Keratinocyte (primary cell): Measurements from ENCODE around the gene TCP10L. TPM values are rescaled to one million over a fixed set of nuclear protein-coding genes. Genes with fewer than 3 reads are reported as not detected.

ENCODE experiments used
- DNase-seq: peaks from one replicate; pipeline ENCODE4 v3.0.0-alpha.2; 2011; ENCODE audit warnings: low read depth, missing footprints, low spot score
- FAIRE-seq: peaks from 2 replicates; lab custom pipeline; 2011; peaks lifted over from hg19 to GRCh38; lab: Jason Lieb, UNC
- H2AFZ ChIP-seq: 2 replicates; pipeline ENCODE4 v1.6.0; 2012; ENCODE audit warnings: low read length, control low read depth, inconsistent platforms; ENCODE audit not compliant: control insufficient read depth
- H3K27ac ChIP-seq: 2 replicates; pipeline ENCODE4 v1.5.1; 2011; ENCODE audit warnings: low read length; ENCODE audit not compliant: control insufficient read depth, insufficient read depth
- H3K27me3 ChIP-seq: 3 replicates; pipeline ENCODE4 v1.6.0; 2011; ENCODE audit warnings: low read length; ENCODE audit not compliant: control insufficient read depth, insufficient read depth; ENCODE audit errors: extremely low read depth
- H3K36me3 ChIP-seq, 2 experiments: 2 replicates in 1 of 2; 3 replicates in 1 of 2; pipeline ENCODE4 v1.5.1; 2011; ENCODE audit warnings: low read length in 2 of 2, mild to moderate bottlenecking in 1 of 2; ENCODE audit not compliant: control insufficient read depth in 2 of 2, insufficient read depth in 2 of 2; ENCODE audit errors: extremely low read depth in 1 of 2
- H3K4me1 ChIP-seq: 3 replicates; pipeline ENCODE4 v1.5.1; 2011; ENCODE audit warnings: low read length; ENCODE audit not compliant: control insufficient read depth, insufficient read depth; ENCODE audit errors: extremely low read depth
- H3K4me2 ChIP-seq: 3 replicates; pipeline ENCODE4 v1.6.0; 2011; ENCODE audit warnings: low read depth, low read length; ENCODE audit not compliant: control insufficient read depth, insufficient read depth; ENCODE audit errors: extremely low read depth
- H3K4me3 ChIP-seq, 3 experiments: fragments of 200-600 bp in 1 of 3; sonication (generic) in 1 of 3; 2 replicates in 2 of 3; 3 replicates in 1 of 3; pipeline ENCODE4 v1.5.1; 2011 to 2016; ENCODE audit warnings: low read length in 3 of 3, mild to moderate bottlenecking in 3 of 3, control low read depth in 2 of 3, inconsistent platforms in 1 of 3, low read depth in 1 of 3, mixed read lengths in 1 of 3, mixed run types in 1 of 3, moderate library complexity in 1 of 3; ENCODE audit not compliant: control insufficient read depth in 2 of 3, insufficient read depth in 2 of 3; ENCODE audit errors: extremely low read depth in 1 of 3
- H3K79me2 ChIP-seq: 2 replicates; pipeline ENCODE4 v1.6.0; 2012; ENCODE audit warnings: low read length; ENCODE audit not compliant: control insufficient read depth, insufficient read depth
- H3K9ac ChIP-seq: 3 replicates; pipeline ENCODE4 v1.6.0; 2011; ENCODE audit warnings: low read length; ENCODE audit not compliant: control insufficient read depth, insufficient read depth; ENCODE audit errors: extremely low read depth
- H3K9me1 ChIP-seq: 3 replicates; pipeline ENCODE4 v1.6.0; 2011; ENCODE audit warnings: low read length; ENCODE audit not compliant: control insufficient read depth, insufficient read depth; ENCODE audit errors: extremely low read depth
- H3K9me3 ChIP-seq: 2 replicates; pipeline ENCODE4 v1.5.1; 2012; ENCODE audit warnings: low read depth, low read length; ENCODE audit not compliant: control insufficient read depth
- H4K20me1 ChIP-seq: 3 replicates; pipeline ENCODE4 v1.6.0; 2011; ENCODE audit warnings: low read length; ENCODE audit not compliant: control insufficient read depth, insufficient read depth; ENCODE audit errors: extremely low read depth
- EZH2 ChIP-seq: IDR thresholded peaks from one replicate; pipeline ENCODE4 v1.6.1; 2012; ENCODE audit warnings: inconsistent platforms, mild to moderate bottlenecking, low read length, moderate library complexity
- dilution Hi-C: fragments of 300-500 bp; cut with MboI; formaldehyde crosslinking; loops from one replicate; pipeline ENCODE4 v1.7.0; 2020; ENCODE audit warnings: low sequenced_read_pairs; ENCODE audit not compliant: extremely low pct_ligation_motif_present
- polyA plus RNA-seq, 5 experiments: library from polyadenylated mRNA; depleted of rRNA in 3 of 5; stranded (reverse) in 3 of 5; stranded (forward) in 1 of 5; unstranded in 1 of 5; fragments of >200 nt; gene quantifications; 1 replicate in 1 of 5; 2 replicates in 3 of 5; 3 replicates in 1 of 5; pipeline versions ENCODE4 v1.2.1 to v1.2.3, GENCODE V29; 2011 to 2012; ENCODE audit warnings: missing spikeins in 2 of 5, low read depth in 1 of 5, low replicate concordance in 1 of 5
- TF ChIP-seq, protein P1 (sequence below), 3 experiments: IDR thresholded peaks in 1 of 3; conservative IDR thresholded peaks in 1 of 3; optimal IDR thresholded peaks in 1 of 3; 2 replicates in 2 of 3; 3 replicates in 1 of 3; pipeline versions ENCODE3 to v1.5.1; 2011; ENCODE audit warnings: low read length in 3 of 3, mild to moderate bottlenecking in 3 of 3, moderate library complexity in 2 of 3, control low read depth in 1 of 3, inconsistent platforms in 1 of 3; ENCODE audit not compliant: insufficient read depth in 2 of 3; ENCODE audit errors: extremely low read depth in 1 of 3

The TCP10L gene
- polyA plus RNA-seq, 1 donor (not counting 4 experiments of a cell fraction or from before 2014, with no cell fraction given) = 0.25 TPM

DNA sequence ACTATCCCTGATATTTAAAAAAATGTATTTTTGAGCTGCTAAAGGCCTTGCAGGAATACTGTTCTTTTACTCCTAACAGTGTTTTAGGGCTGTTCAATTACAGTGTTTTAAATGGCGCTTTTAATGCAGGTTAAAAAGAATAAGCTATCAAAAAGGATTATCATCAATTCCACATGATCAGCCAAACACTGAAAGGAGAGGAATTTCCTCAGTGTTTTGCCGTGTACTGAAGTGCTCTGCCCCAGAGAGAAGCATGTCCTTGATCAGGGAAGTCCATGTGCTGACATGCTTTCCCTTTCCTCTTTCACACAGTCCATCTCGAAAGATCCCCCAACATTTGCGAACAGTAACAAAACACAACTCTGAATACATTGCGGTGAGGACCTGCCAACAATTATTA, 23.5 kb upstream of the TCP10L start:
- Histone ChIP-seq H3K79me2 (peaks cover 31% of the 10 kb centered on the region), H3K4me3 (no peak overlapping the region), H3K9me3 (no peaks in the 10 kb centered on the region), H2AFZ (no peak overlapping the region), H3K9ac (no peak overlapping the region), H3K4me1 (no peaks in the 10 kb centered on the region), H3K9me1 (no peaks in the 10 kb centered on the region), H4K20me1 (no peaks in the 10 kb centered on the region), H3K4me2 (no peak overlapping the region), H3K27me3 (no peaks in the 10 kb centered on the region), H3K27ac (no peak overlapping the region), H3K36me3 (peaks cover 14 to 23% of the 10 kb centered on the region in 2 experiments)
- dilution Hi-C loops = no loop called here
- FAIRE-seq (no peak), DNase-seq (no peak)
- no peak for TF ChIP-seq EZH2
- TF ChIP-seq, protein P1, sequence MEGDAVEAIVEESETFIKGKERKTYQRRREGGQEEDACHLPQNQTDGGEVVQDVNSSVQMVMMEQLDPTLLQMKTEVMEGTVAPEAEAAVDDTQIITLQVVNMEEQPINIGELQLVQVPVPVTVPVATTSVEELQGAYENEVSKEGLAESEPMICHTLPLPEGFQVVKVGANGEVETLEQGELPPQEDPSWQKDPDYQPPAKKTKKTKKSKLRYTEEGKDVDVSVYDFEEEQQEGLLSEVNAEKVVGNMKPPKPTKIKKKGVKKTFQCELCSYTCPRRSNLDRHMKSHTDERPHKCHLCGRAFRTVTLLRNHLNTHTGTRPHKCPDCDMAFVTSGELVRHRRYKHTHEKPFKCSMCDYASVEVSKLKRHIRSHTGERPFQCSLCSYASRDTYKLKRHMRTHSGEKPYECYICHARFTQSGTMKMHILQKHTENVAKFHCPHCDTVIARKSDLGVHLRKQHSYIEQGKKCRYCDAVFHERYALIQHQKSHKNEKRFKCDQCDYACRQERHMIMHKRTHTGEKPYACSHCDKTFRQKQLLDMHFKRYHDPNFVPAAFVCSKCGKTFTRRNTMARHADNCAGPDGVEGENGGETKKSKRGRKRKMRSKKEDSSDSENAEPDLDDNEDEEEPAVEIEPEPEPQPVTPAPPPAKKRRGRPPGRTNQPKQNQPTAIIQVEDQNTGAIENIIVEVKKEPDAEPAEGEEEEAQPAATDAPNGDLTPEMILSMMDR (optimal IDR thresholded peaks at IDR 0.05 in 1 of 3, IDR thresholded peaks at IDR 0.05 in 1 of 3, conservative IDR thresholded peaks at IDR 0.05 in 1 of 3; ENCODE audit: extremely low read depth in 1 of 3, insufficient read depth in 2 of 3, low read length in 3 of 3) = no peak

DNA sequence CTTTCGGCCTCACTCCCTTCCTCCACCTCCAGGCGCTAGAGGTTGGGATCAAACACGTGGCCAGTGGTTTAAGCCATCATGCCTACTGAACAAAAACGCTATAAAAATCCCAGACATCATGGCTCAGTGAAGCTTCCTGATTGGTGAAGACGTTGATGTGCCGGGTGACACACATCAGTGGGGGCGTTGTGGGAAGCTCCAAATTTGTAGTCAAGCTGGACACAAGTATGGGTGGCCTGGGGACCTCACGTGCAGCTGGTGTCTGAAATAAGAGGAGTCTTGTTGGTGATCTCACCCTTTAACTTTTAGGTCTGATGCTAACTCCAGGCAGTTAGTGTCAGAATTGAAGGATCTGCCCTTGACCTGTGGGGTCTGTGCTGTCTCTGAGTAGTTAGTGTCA, 20.1 kb upstream of the TCP10L start:
- no peak overlapping the region for H3K4me2 ChIP-seq
- H4K20me1 ChIP-seq = no peaks in the 10 kb centered on the region
- dilution Hi-C loops = no loop called here
- no peaks in the 10 kb centered on the region for H3K27me3 ChIP-seq
- H3K9ac ChIP-seq = no peak overlapping the region
- no peaks in the 10 kb centered on the region for H3K4me1 ChIP-seq
- peaks cover 26 to 27% of the 10 kb centered on the region in 2 experiments for H3K36me3 ChIP-seq
- FAIRE-seq = no peak
- peaks cover 15% of the 10 kb centered on the region for H3K79me2 ChIP-seq
- no peaks in the 10 kb centered on the region for H3K9me3 ChIP-seq
- TF ChIP-seq, protein P1 (optimal IDR thresholded peaks at IDR 0.05 in 1 of 3, IDR thresholded peaks at IDR 0.05 in 1 of 3, conservative IDR thresholded peaks at IDR 0.05 in 1 of 3; ENCODE audit: extremely low read depth in 1 of 3, insufficient read depth in 2 of 3, low read length in 3 of 3) = no peak
- TF ChIP-seq EZH2 = no peak
- no peak overlapping the region for H3K27ac ChIP-seq
- no peak overlapping the region for H3K4me3 ChIP-seq
- H3K9me1 ChIP-seq = no peaks in the 10 kb centered on the region
- no peak overlapping the region for H2AFZ ChIP-seq
- DNase-seq = no peak
